Colonic mucosa (tissue), 4 donors: ENCODE results near the gene TREM2. TPM values are rescaled to one million over a fixed set of nuclear protein-coding genes. Genes with fewer than 3 reads are reported as not detected.

ENCODE experiments used
- DNase-seq: peaks from one replicate; pipeline ENCODE4 v3.0.0-alpha.2; 2020
- H3K27ac ChIP-seq: fragments of 200-600 bp; one replicate; pipeline ENCODE4 v1.8.0; 2021
- H3K27me3 ChIP-seq: fragments of 200-600 bp; one replicate; pipeline ENCODE4 v1.8.0; 2021
- H3K36me3 ChIP-seq: fragments of 200-600 bp; one replicate; pipeline ENCODE4 v1.8.0; 2021
- H3K4me1 ChIP-seq: fragments of 200-600 bp; one replicate; pipeline ENCODE4 v1.8.0; 2021; ENCODE audit warnings: mild to moderate bottlenecking
- H3K4me3 ChIP-seq: fragments of 200-600 bp; one replicate; pipeline ENCODE4 v1.8.0; 2021
- H3K9ac ChIP-seq, 2 donors: one replicate each; pipeline ENCODE4 v1.7.0; 2013; ENCODE audit warnings: control low read depth in 2 of 2, low read depth in 2 of 2, low read length in 2 of 2
- H3K9me3 ChIP-seq: fragments of 200-600 bp; one replicate; pipeline ENCODE4 v1.8.0; 2021
- CTCF ChIP-seq: fragments of 200-600 bp; IDR thresholded peaks from one replicate; pipeline ENCODE4 v1.8.0; 2022; ENCODE audit warnings: antibody characterized with exemption, mild to moderate bottlenecking
- intact Hi-C: fragments of 100-400 bp; cut with DNase I; formaldehyde crosslinking; loops from one replicate; pipeline ENCODE4 v1.14.1; 2022
- total RNA-seq, 2 donors: library from RNA; stranded (reverse); fragmentation: NEBNext Ultra II Directional in 1 of 2; extraction: Animal tissue kit (Norgen Biotek cat#: 25700) in 1 of 2; gene quantifications; one replicate each; pipeline ENCODE4 v1.2.1, GENCODE V29; 2021
- donor health status: healthy.
- donor health status: DM: no; HTN: no; CAD: no.
- donor health status: DM: no; HTN: no; CAD: no.

The TREM2 gene
- under 1 TPM in 1 of 2 donors, not detected in 1; 0.88 TPM for total RNA-seq

GRCh38 chr6:41162687-41163418, at the start of gene TREM2:
TREM2 (minus strand) TSS chr6:41163116; CDS start chr6:41163082, 34 bp downstream.
- Histone ChIP-seq H3K9ac (no peak within 1 kb of the TSS), H3K36me3 (no peaks in the 10 kb centered on the region), H3K9me3 (no peaks in the 10 kb centered on the region), H3K4me1 (no peaks in the 10 kb centered on the region), H3K27me3 (no peaks in the 10 kb centered on the region), H3K27ac (no peak within 1 kb of the TSS), H3K4me3 (no peak within 1 kb of the TSS)
- no peak for DNase-seq
- TF ChIP-seq CTCF: no peak
- intact Hi-C loops: no loop called here

- intact Hi-C loops: no loop called here
- H3K27ac ChIP-seq: no peak overlapping the region
- DNase-seq: no peak
These were observed 46.8 kb upstream of the TREM2 start for GRCh38 chr6:41209547-41210320.

GRCh38 chr6:41208439-41209106, 45.7 kb upstream of the TREM2 start:
- Histone ChIP-seq H3K27me3 (no peaks in the 10 kb centered on the region), H3K4me1 (no peaks in the 10 kb centered on the region), H3K9ac (no peak overlapping the region), H3K4me3 (no peak overlapping the region), H3K36me3 (no peaks in the 10 kb centered on the region), H3K9me3 (no peaks in the 10 kb centered on the region), H3K27ac (no peak overlapping the region)
- DNase-seq: no peak
- TF ChIP-seq CTCF: no peak
- intact Hi-C loops: no loop called here

More at GRCh38 chr6:41209547-41210320, 46.8 kb upstream of the TREM2 start:
- Histone ChIP-seq H3K9me3 (no peaks in the 10 kb centered on the region), H3K4me3 (no peak overlapping the region), H3K36me3 (no peaks in the 10 kb centered on the region), H3K9ac (no peak overlapping the region), H3K27me3 (no peaks in the 10 kb centered on the region), H3K4me1 (no peaks in the 10 kb centered on the region)
- TF ChIP-seq CTCF: no peak

- no peak overlapping the region for H3K4me3 ChIP-seq
- H3K4me1 ChIP-seq: no peaks in the 10 kb centered on the region
- H3K36me3 ChIP-seq: no peaks in the 10 kb centered on the region
- no peaks in the 10 kb centered on the region for H3K27me3 ChIP-seq
- H3K27ac ChIP-seq: no peak overlapping the region
- H3K9ac ChIP-seq: no peak overlapping the region
- no peak for TF ChIP-seq CTCF
- DNase-seq: no peak
- H3K9me3 ChIP-seq: no peaks in the 10 kb centered on the region
- intact Hi-C loops: no loop called here
These were observed 41.2 kb upstream of the TREM2 start for GRCh38 chr6:41204156-41204555.

- Histone ChIP-seq H3K4me3 (no peak overlapping the region), H3K27ac (peak overlapping the region; percentile 47), H3K9ac (no peak overlapping the region), H3K27me3 (no peaks in the 10 kb centered on the region), H3K36me3 (no peaks in the 10 kb centered on the region), H3K4me1 (no peaks in the 10 kb centered on the region), H3K9me3 (no peaks in the 10 kb centered on the region)
- intact Hi-C loops: no loop called here
- no peak for DNase-seq
- no peak for TF ChIP-seq CTCF
These were observed 38.9 kb upstream of the TREM2 start for GRCh38 chr6:41201764-41202173.
